SJCRH30 (cell line): ENCODE data around the gene ZNF880. TPM values are rescaled to one million over a fixed set of nuclear protein-coding genes. Genes with fewer than 3 reads are reported as not detected.
"Not testable (repeated sequence)": the region's sequence is repeated elsewhere in the genome, so short reads cannot be mapped to it uniquely, and the experiment has no call there.

ENCODE experiments used
- DNase-seq, 2 experiments: peaks; one replicate each; pipeline ENCODE4 v3.0.0-alpha.2; 2015 to 2020
- H3K27ac ChIP-seq: fragments of 250-450 bp; sonication (Bioruptor Pico); 2 replicates; pipeline ENCODE4 v1.5.1; 2020; ENCODE audit warnings: mild to moderate bottlenecking, moderate library complexity
- H3K27me3 ChIP-seq: fragments of 250-450 bp; sonication (Bioruptor Pico); 2 replicates; pipeline ENCODE4 v1.5.1; 2020; ENCODE audit warnings: mild to moderate bottlenecking, moderate library complexity
- H3K36me3 ChIP-seq: fragments of 250-450 bp; sonication (Bioruptor Pico); 2 replicates; pipeline ENCODE4 v1.5.1; 2020; ENCODE audit warnings: mild to moderate bottlenecking, moderate library complexity
- H3K4me1 ChIP-seq: fragments of 250-450 bp; sonication (Bioruptor Pico); 2 replicates; pipeline ENCODE4 v1.5.1; 2020; ENCODE audit warnings: mild to moderate bottlenecking, moderate library complexity
- H3K4me3 ChIP-seq: fragments of 250-450 bp; sonication (Bioruptor Pico); 2 replicates; pipeline ENCODE4 v1.5.1; 2020; ENCODE audit warnings: mild to moderate bottlenecking, moderate library complexity
- H3K9me3 ChIP-seq: fragments of 250-450 bp; sonication (Bioruptor Pico); replicated peaks from 2 replicates; pipeline ENCODE4 v1.5.1; 2020; ENCODE audit warnings: mild to moderate bottlenecking, moderate library complexity
- total RNA-seq: library from RNA; depleted of rRNA; stranded (reverse); fragments of >200 nt; shearing (Covaris generic); gene quantifications from 2 replicates; pipeline ENCODE4 v1.2.3, GENCODE V29; 2014; rRNA removed

ZNF880 gene
- 18.6 and 19.9 TPM in 2 replicates for total RNA-seq

DNA sequence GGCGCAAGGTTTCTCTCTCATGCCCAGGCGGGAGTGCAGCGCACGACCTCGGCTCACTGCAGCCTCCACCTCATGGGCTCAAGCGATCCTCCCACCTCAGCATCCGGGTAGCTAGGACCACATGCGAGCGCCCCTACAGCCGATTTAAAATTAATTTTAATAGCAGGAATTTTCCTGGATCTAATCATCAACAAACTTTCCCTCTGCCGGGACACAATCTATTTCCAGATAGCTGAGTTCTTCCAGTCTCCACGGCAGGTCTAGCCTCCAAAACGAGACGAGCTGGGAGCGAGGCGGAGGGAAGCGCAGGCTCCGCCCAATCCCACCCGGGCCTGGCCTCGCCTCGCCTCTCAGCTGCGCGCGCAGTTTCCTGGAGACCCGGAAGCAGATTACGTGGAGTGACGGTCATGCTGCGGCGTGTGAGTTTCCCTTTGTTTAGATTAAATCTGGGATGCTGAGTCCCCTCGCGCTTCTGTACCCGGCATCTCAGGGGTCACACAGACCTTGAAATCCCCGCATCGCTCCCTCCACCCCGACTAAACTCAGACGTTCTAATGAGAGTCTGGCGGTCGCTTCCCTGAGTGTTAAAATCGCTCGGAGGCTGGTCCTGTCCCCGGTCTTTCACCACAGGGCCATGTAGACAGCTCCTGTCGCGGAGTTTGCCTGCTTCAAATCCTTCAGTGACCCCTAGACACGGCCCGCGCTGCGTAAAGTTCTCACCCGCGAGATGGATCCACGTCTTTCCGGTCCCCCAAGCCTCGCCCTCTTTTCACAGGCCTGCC lies at the start of gene ZNF880:
ZNF880 (plus strand) TSS at position 365 of the 782 bp plus-strand sequence; CDS start at position 408, 43 bp downstream.
- Histone ChIP-seq H3K4me1 (no peaks in the 10 kb centered on the region), H3K27me3 (no peaks in the 10 kb centered on the region), H3K36me3 (peaks cover 28% of the 10 kb centered on the region), H3K9me3 (peaks cover 25% of the 10 kb centered on the region), H3K4me3 (peak within 1 kb of the TSS; percentile 92), H3K27ac (peak within 1 kb of the TSS; percentile 99)
- peak; percentile 95 to 97 for DNase-seq

- H3K4me3 ChIP-seq = no peak overlapping the region
- no peaks in the 10 kb centered on the region for H3K4me1 ChIP-seq
- peaks cover 49% of the 10 kb centered on the region for H3K9me3 ChIP-seq
- no peak overlapping the region for H3K27ac ChIP-seq
- no peaks in the 10 kb centered on the region for H3K27me3 ChIP-seq
- H3K36me3 ChIP-seq = peaks cover 71% of the 10 kb centered on the region
- DNase-seq = no peak
Measured at GRCh38 chr19:52322429-52322828, 47.3 kb upstream of the ZNF880 start.

- Histone ChIP-seq H3K4me3 (no peak overlapping the region), H3K4me1 (no peaks in the 10 kb centered on the region), H3K9me3 (peaks cover 7% of the 10 kb centered on the region), H3K36me3 (no peaks in the 10 kb centered on the region), H3K27ac (no peak overlapping the region), H3K27me3 (no peaks in the 10 kb centered on the region)
- no peak for DNase-seq
Measured at GRCh38 chr19:52331757-52332156, 38.0 kb upstream of the ZNF880 start.

- Histone ChIP-seq H3K4me3 (peak overlapping the region; percentile 84), H3K27me3 (no peaks in the 10 kb centered on the region), H3K9me3 (peaks cover 7% of the 10 kb centered on the region)
Measured at GRCh38 chr19:52335768-52336116, 34.0 kb upstream of the ZNF880 start.

DNA sequence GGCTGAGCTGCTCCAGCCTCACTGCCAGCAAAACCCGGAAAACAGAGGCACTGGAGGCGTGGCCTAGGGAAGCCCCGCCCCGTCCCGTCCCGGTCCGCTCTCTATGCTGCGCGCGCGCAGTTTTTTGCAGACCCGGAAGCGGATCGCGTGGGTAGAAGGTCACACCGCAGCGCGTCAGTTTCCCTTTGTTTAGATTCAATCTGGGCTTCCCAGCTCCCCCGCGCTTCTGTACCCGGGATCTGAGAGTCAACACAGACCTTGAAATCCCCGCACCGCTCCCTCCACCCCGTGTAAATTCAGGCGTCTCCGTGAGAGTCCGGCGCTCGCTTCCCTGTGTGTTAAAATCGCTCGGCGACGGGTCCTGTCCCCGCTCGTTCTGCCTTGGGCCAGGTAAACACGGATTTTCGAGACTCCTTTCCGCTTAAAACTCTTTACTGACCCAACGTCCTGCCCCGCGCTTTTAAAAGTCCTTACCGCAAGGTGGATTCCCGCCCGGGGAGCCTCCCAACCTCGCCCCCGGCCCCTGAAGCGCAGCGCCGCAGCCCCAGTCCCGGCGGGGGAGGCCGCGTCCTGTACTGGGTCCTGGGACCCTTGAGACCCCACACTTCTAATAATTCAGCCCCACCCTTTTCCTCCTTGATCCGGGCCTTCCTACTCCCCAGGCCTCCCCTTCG lies 33.5 kb upstream of the ZNF880 start, which contains the start of gene ZNF610:
ZNF610 (plus strand) TSS at position 127 of the 674 bp plus-strand sequence. CDS start 12,930 bp downstream, outside the sequence.
- H3K27ac ChIP-seq = peak within 1 kb of the TSS; percentile 75
- H3K36me3 ChIP-seq = no peaks in the 10 kb centered on the region
- DNase-seq = peak; percentile 88 to 93
- peaks cover 7% of the 10 kb centered on the region for H3K9me3 ChIP-seq
- H3K27me3 ChIP-seq = no peaks in the 10 kb centered on the region
- H3K4me1 ChIP-seq = no peaks in the 10 kb centered on the region
- peak within 1 kb of the TSS; percentile 84 for H3K4me3 ChIP-seq

More at GRCh38 chr19:52335768-52336116, 34.0 kb upstream of the ZNF880 start:
- no peak overlapping the region; the same call in 1 of the 2 replicates for H3K27ac ChIP-seq
- no peak for DNase-seq
- no peaks in the 10 kb centered on the region for H3K4me1 ChIP-seq
- no peaks in the 10 kb centered on the region for H3K36me3 ChIP-seq

DNA sequence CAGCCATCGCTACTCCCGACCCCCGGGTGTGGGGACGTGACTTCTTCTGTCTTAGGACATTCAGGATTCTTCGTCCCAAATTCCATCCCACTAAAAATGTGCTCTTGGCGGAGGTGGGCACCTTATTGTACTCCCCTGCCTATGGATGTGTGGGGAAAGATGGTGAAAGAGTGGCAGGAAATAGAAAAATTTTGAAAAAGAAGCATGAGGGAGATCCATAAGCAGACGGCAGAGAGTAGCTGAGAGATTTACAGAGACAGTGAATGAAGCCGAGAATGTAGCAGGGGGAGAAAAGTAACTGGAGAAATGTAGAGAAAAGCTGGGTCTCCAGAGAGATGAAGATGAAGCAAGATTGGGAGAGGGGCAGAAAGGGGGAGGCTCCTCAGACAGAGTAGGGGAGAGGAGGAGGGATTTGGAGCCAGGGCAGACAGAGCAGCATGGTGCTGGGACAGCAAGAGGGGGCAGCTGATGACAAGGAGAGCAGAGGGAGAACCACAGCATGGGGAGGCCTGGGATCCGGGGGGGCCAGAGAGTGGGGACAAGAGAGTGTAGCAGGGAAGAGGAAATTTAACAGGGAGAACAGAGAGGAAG lies 32.8 kb upstream of the ZNF880 start:
- Histone ChIP-seq H3K27ac (peak overlapping the region; percentile 75), H3K4me3 (peak overlapping the region; percentile 84), H3K27me3 (no peaks in the 10 kb centered on the region), H3K9me3 (peaks cover 3% of the 10 kb centered on the region; the same call in 1 of the 2 replicates), H3K36me3 (no peaks in the 10 kb centered on the region), H3K4me1 (no peaks in the 10 kb centered on the region)
- DNase-seq = peak; percentile 18 to 23

DNA sequence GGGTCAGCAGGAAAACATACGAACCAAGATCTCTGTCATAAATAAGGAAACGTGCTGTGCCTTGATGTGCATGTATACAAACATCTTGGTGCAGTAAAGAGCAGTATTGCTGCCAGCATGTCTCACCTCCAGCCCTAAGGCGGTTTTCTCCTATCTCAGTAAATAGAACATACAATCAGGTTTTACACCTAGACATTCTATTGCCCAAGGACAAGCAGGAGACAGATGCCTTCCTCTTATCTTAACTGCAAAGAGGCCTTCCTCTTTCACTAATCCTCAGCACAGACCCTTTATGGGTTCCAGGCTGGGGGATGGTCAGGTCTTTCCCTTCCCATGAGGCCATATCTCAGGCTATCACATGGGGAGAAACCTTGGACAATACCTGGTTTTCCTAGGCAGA lies 30.7 kb upstream of the ZNF880 start:
- H3K27ac ChIP-seq, DNase-seq: not testable (repeated sequence)

GRCh38 chr19:52343548-52343947 lies 26.2 kb upstream of the ZNF880 start:
- H3K4me3 ChIP-seq = no peak overlapping the region
- no peaks in the 10 kb centered on the region for H3K27me3 ChIP-seq
- H3K36me3 ChIP-seq = peaks cover 4% of the 10 kb centered on the region; the same call in 1 of the 2 replicates
- no peaks in the 10 kb centered on the region for H3K9me3 ChIP-seq
- DNase-seq = peak; percentile 64 to 82
- no peaks in the 10 kb centered on the region for H3K4me1 ChIP-seq
- H3K27ac ChIP-seq = no peak overlapping the region

More for the DNA sequence above, 30.7 kb upstream of the ZNF880 start:
- not testable (repeated sequence) for H3K4me3 ChIP-seq, H3K36me3 ChIP-seq, H3K4me1 ChIP-seq, H3K27me3 ChIP-seq, H3K9me3 ChIP-seq

GRCh38 chr19:52345162-52345561 lies 24.6 kb upstream of the ZNF880 start:
- no peak for DNase-seq
- Histone ChIP-seq H3K4me1 (no peaks in the 10 kb centered on the region), H3K36me3 (peaks cover 9% of the 10 kb centered on the region; the same call in 1 of the 2 replicates), H3K9me3 (no peaks in the 10 kb centered on the region), H3K27ac (no peak overlapping the region), H3K27me3 (no peaks in the 10 kb centered on the region), H3K4me3 (no peak overlapping the region)

GRCh38 chr19:52351512-52351911 lies 18.2 kb upstream of the ZNF880 start:
- DNase-seq = peak in 1 of 2 experiments; percentile 14
- no peaks in the 10 kb centered on the region for H3K4me1 ChIP-seq
- H3K4me3 ChIP-seq = no peak overlapping the region
- H3K27me3 ChIP-seq = no peaks in the 10 kb centered on the region
- no peaks in the 10 kb centered on the region for H3K9me3 ChIP-seq
- no peak overlapping the region for H3K27ac ChIP-seq
- peaks cover 21% of the 10 kb centered on the region for H3K36me3 ChIP-seq

- H3K27me3 ChIP-seq = no peaks in the 10 kb centered on the region
- peaks cover 25% of the 10 kb centered on the region for H3K9me3 ChIP-seq
- DNase-seq = no peak
- H3K36me3 ChIP-seq = peaks cover 17% of the 10 kb centered on the region
- no peak overlapping the region for H3K4me3 ChIP-seq
- no peak overlapping the region for H3K27ac ChIP-seq
- no peaks in the 10 kb centered on the region for H3K4me1 ChIP-seq
Measured at GRCh38 chr19:52366414-52366824, 3.3 kb upstream of the ZNF880 start.

DNA sequence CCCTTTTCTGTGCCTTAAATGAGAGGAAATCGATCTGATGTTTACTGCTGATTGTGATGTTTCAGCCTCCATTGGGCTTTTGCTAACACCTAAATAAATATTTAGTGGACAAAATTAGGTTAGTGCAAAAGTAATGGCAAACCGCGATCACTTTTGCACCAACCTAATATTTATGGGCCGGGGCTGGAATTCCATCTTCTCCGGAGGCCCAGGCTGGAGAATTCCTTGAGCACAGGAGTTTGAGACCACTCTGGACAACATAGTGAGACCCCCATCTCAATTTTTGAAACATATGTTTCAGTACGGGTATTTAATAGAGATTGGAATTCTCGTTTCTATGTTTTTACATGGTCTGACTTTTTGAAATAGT lies 603 bp downstream of the ZNF880 start:
- Histone ChIP-seq H3K36me3 (peaks cover 30% of the 10 kb centered on the region), H3K4me1 (no peaks in the 10 kb centered on the region), H3K27ac (peak overlapping the region; percentile 99)

DNA sequence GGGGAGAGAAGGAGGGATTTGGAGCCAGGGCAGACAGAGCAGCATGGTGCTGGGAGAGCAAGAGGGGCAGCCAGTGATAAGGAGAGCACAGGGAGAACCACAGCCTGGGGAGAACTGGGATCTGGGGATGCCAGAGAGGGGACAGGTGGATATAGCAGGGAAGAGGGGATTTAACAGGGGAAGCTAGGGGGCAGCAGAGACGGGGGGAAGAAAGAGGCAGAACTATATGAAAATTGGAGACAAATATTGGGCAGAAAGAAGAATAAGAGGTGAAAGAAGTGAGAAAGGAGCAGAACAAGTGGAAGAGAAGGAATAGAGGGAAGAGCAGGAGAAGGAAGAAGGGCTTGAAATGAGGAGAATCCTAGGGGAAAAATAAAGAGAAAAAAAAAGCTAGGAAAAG lies 21.4 kb downstream of the ZNF880 start:
- Histone ChIP-seq H3K27me3 (no peaks in the 10 kb centered on the region), H3K4me3 (no peak overlapping the region), H3K27ac (no peak overlapping the region), H3K36me3 (peaks cover 22% of the 10 kb centered on the region), H3K9me3 (peaks cover 7% of the 10 kb centered on the region; the same call in 1 of the 2 replicates), H3K4me1 (no peaks in the 10 kb centered on the region)
- DNase-seq = no peak

More for the DNA sequence above, 603 bp downstream of the ZNF880 start:
- DNase-seq = no peak
- no peaks in the 10 kb centered on the region for H3K27me3 ChIP-seq
- peaks cover 25% of the 10 kb centered on the region for H3K9me3 ChIP-seq
- H3K4me3 ChIP-seq = peak overlapping the region; percentile 92

- DNase-seq = peak; percentile 95 to 96
- peak within 1 kb of the TSS; percentile 61 for H3K27ac ChIP-seq
- H3K36me3 ChIP-seq = peaks cover 25% of the 10 kb centered on the region
- peak within 1 kb of the TSS; percentile 79 for H3K4me3 ChIP-seq
- H3K9me3 ChIP-seq = peaks cover 3% of the 10 kb centered on the region; the same call in 1 of the 2 replicates
- no peaks in the 10 kb centered on the region for H3K27me3 ChIP-seq
- H3K4me1 ChIP-seq = no peaks in the 10 kb centered on the region; the same call in 1 of the 2 replicates
Measured at GRCh38 chr19:52397310-52398080, 27.8 kb downstream of the ZNF880 start, which contains the start of gene ZNF528. Gene ZNF528, plus strand, starts transcription at chr19:52397849. Its CDS starts 4,165 bp downstream, at chr19:52402014.
